Right atrium auricular region (tissue), 2 donors: ENCODE data around the gene SNURF. TPM values are rescaled to one million over a fixed set of nuclear protein-coding genes. Genes with fewer than 3 reads are reported as not detected.
"Not testable (repeated sequence)": the region's sequence is repeated elsewhere in the genome, so short reads cannot be mapped to it uniquely, and the experiment has no call there.

ENCODE experiments used
- DNase-seq: peaks from one replicate; pipeline ENCODE4 v3.0.0-alpha.2; 2019; ENCODE audit warnings: low spot score
- H3K27ac ChIP-seq, 2 donors: fragments of 200-600 bp; sonication (generic); 1 replicate in 1 of 2; 2 replicates in 1 of 2; pipeline ENCODE4 v1.5.1; 2016 to 2019
- H3K27me3 ChIP-seq, 2 donors: fragments of 200-600 bp; sonication (generic); one replicate each; pipeline versions ENCODE4 v1.5.1 to v1.6.0; 2017 to 2019
- H3K36me3 ChIP-seq: fragments of 200-600 bp; sonication (generic); one replicate; pipeline ENCODE4 v1.5.1; 2016
- H3K4me1 ChIP-seq, 2 donors: fragments of 200-600 bp; sonication (generic); one replicate each; pipeline versions ENCODE4 v1.5.1 to v1.6.0; 2017 to 2019
- H3K4me3 ChIP-seq, 2 donors: fragments of 200-600 bp; sonication (generic); 1 replicate in 1 of 2; 2 replicates in 1 of 2; pipeline ENCODE4 v1.5.1; 2017 to 2019; ENCODE audit warnings: mild to moderate bottlenecking in 1 of 2, moderate library complexity in 1 of 2
- H3K9me3 ChIP-seq, 2 donors: fragments of 200-600 bp; sonication (generic); one replicate each; pipeline ENCODE4 v1.5.1; 2019
- total RNA-seq, 2 donors: library from RNA; depleted of rRNA; stranded (reverse); fragments of >200 nt; gene quantifications; one replicate each; pipeline ENCODE4 v1.1.0, GENCODE V29; 2016
- TF ChIP-seq, protein P1 (sequence below), 2 donors: fragments of 200-600 bp; sonication (generic); IDR thresholded peaks; one replicate each; pipeline ENCODE4 v1.5.1; 2019; ENCODE audit warnings: antibody characterized with exemption in 2 of 2

The SNURF gene
- total RNA-seq, 2 donors from 2014 or later = 6.3 to 15.4 TPM

DNA sequence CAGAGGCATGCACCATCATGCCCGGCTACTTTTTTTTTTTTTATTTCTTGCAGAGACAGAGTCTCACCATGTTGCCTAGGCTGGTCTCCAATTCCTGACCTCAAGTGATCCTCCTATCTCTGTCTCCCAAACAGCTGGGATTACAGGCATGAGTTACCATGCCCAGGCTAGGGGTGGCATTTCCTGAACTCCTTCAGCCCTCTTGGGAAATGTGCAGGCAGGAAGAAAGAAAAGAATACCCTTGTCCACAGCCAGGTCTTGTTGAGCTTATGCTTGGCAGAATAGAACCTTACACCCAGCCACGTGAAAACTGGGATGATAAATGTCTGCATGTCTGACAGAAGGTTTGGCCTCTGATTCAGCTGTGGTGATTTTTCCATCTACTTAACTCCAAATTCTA, 30.2 kb upstream of the SNURF start:
- TF ChIP-seq, protein P1, sequence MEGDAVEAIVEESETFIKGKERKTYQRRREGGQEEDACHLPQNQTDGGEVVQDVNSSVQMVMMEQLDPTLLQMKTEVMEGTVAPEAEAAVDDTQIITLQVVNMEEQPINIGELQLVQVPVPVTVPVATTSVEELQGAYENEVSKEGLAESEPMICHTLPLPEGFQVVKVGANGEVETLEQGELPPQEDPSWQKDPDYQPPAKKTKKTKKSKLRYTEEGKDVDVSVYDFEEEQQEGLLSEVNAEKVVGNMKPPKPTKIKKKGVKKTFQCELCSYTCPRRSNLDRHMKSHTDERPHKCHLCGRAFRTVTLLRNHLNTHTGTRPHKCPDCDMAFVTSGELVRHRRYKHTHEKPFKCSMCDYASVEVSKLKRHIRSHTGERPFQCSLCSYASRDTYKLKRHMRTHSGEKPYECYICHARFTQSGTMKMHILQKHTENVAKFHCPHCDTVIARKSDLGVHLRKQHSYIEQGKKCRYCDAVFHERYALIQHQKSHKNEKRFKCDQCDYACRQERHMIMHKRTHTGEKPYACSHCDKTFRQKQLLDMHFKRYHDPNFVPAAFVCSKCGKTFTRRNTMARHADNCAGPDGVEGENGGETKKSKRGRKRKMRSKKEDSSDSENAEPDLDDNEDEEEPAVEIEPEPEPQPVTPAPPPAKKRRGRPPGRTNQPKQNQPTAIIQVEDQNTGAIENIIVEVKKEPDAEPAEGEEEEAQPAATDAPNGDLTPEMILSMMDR (IDR thresholded peaks at IDR 0.05) = no peak
- H3K4me3 ChIP-seq = no peak overlapping the region
- H3K9me3 ChIP-seq = no peaks in the 10 kb centered on the region
- no peaks in the 10 kb centered on the region for H3K27me3 ChIP-seq
- no peaks in the 10 kb centered on the region for H3K36me3 ChIP-seq
- no peaks in the 10 kb centered on the region for H3K4me1 ChIP-seq
- no peak overlapping the region for H3K27ac ChIP-seq
- no peak for DNase-seq

DNA sequence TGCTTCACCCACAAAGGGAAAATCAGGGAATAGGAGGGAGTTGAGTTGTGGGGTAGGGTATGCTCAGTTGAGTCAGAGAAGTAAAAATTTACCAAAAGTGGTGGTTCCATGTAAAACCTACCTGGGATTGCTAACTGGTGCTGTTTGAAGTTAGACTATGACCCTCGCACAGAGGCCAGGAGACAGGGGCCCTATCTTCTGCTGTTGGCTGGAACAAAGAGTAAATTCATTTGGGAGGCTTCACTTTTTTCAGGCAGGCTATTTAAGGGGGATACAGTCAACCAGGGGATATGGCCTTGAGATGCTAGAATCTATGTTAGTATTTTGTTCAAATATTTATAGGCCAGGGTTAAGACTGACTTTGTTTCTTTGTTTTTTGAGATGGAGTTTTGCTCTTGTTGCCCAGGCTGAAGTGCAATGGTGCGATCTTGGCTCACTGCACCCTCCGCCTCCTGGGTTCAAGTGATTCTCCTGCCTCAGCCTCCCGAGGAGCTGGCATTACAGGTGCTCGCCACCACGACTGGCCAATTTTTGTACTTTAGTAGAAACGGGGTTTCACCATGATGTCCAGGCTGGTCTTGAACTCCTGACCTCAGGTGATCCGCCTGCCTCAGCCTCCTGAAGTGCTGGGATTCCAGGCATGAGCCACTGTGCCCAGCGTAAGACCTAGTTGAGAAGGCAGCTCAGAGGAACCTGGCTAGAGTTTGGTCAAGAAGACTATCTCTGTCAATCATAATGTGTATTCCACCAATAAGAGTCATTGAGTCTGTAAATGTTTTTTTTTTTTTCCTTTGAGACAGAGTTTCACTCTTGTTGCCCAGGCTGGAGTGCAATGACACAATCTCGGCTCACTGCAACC, 22.7 kb upstream of the SNURF start:
- DNase-seq, H3K36me3 ChIP-seq, H3K27me3 ChIP-seq, H3K9me3 ChIP-seq, H3K4me3 ChIP-seq, H3K4me1 ChIP-seq: not testable (repeated sequence)
- peak overlapping the region in 1 of 2 donors; percentile 70 for H3K27ac ChIP-seq

DNA sequence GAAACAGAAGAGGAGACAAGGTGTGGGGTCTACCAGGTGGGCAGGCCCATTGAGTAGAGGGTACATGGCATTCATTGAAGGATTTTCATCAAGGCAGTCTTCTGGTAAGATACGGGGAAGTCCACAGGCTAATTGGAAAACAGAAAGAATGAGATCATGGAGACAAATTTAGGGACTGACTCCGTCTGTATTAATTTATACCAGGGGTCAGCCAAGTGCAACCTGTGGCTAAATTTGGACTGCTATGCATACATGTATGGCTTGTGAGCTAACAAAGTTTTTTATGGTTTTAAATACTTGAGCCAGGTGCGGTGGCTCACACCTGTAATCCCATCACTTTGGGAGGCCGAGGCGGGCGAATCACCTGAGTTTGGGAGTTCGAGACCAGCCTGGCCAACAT, 21.1 kb upstream of the SNURF start:
- Histone ChIP-seq H3K4me3 (no peak overlapping the region), H3K9me3 (no peaks in the 10 kb centered on the region), H3K4me1 (no peaks in the 10 kb centered on the region), H3K27me3 (no peaks in the 10 kb centered on the region), H3K36me3 (no peaks in the 10 kb centered on the region), H3K27ac (peak overlapping the region; percentile 19 to 70)
- no peak for DNase-seq
- TF ChIP-seq, protein P1 (IDR thresholded peaks at IDR 0.05) = no peak

DNA sequence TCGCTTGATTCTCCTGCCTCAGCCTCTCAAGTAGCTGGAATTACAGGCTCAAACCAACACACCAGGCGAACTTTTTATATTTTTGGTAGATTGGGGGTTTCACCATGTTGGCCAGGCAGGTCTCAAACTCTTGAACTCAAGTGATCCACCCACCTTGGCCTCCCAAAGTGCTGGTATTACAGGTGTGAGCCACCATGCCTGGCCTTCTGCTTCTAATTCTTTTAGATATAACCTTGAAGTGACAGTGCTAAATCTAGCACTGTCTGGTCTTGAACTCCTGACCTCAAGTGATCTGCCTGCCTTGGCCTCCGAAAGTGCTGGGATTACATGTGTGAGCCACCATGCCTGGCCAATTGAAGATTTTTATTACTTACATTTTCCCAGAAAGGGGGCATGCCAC, 16.6 kb upstream of the SNURF start:
- not testable (repeated sequence) for H3K4me3 ChIP-seq, H3K9me3 ChIP-seq, H3K27me3 ChIP-seq, H3K4me1 ChIP-seq, H3K27ac ChIP-seq, H3K36me3 ChIP-seq, DNase-seq

DNA sequence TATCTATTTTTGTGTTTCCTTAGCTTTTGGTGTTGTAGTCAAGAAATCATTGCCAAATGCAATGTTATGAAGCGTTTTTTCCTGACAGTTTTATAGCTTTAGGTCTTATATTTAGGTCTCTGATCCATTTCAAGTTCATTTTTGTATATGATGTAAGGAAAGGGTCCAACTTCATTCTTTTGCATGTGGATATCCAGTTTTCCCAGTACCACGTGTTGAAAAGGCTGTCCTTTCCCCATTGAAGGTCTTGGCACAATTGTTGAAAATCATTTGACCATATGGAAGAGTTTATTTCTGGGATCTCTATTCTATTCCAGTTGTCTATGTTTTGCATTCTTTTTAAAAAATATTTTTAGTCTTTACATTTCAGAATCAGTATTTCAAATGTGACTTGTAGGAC, 14.6 kb upstream of the SNURF start:
- H3K4me1 ChIP-seq = no peaks in the 10 kb centered on the region
- no peaks in the 10 kb centered on the region for H3K27me3 ChIP-seq
- no peak overlapping the region for H3K27ac ChIP-seq
- no peaks in the 10 kb centered on the region for H3K36me3 ChIP-seq
- TF ChIP-seq, protein P1 (IDR thresholded peaks at IDR 0.05) = no peak
- no peak overlapping the region for H3K4me3 ChIP-seq
- H3K9me3 ChIP-seq = no peaks in the 10 kb centered on the region
- no peak for DNase-seq

DNA sequence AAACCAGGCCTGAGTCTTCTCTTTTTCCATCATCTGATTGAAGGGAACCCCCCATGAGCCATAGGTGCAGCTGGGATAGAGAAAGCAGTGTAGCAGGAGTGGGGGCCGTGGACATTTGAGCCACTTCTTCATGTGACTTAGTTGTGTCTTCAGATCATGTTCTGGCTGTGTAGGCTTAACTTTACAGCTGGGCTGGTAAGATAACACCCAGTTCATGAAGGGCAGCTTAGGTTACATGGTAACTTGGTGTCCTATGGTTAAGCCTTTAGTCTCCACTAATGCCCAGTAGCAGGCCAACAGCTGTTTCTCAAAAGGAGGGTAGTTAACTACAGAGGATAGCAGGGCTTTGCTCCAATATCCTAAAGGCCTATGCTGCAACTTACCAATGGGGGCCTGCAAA, 11.4 kb upstream of the SNURF start:
- H3K36me3 ChIP-seq = no peaks in the 10 kb centered on the region
- no peaks in the 10 kb centered on the region for H3K27me3 ChIP-seq
- H3K4me3 ChIP-seq = no peak overlapping the region
- no peaks in the 10 kb centered on the region for H3K9me3 ChIP-seq
- no peak overlapping the region for H3K27ac ChIP-seq
- H3K4me1 ChIP-seq = no peaks in the 10 kb centered on the region
- DNase-seq = no peak
- TF ChIP-seq, protein P1 (IDR thresholded peaks at IDR 0.05) = no peak

DNA sequence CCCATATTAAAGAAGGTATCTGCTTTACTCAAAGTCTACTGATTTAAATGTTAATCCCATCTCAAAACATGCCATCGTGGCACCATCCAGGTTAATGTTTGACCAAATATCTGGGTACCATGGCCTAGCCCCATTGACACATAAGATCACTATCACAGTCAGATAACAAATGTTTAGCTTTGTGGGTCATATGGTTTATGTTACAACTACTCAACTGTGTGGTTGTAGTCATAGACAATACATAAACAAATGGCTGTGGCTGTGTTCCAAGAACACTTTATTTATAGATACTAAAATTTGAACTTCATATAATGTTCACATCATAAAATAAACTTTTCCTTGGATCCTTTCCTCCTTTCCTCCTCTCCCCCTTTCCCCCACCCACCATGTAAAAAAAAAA, 9.8 kb upstream of the SNURF start:
- H3K9me3 ChIP-seq = no peaks in the 10 kb centered on the region
- no peak for DNase-seq
- H3K36me3 ChIP-seq = no peaks in the 10 kb centered on the region
- H3K27ac ChIP-seq = no peak overlapping the region
- H3K27me3 ChIP-seq = no peaks in the 10 kb centered on the region
- H3K4me3 ChIP-seq = no peak overlapping the region
- no peaks in the 10 kb centered on the region for H3K4me1 ChIP-seq
- TF ChIP-seq, protein P1 (IDR thresholded peaks at IDR 0.05) = no peak
